Stimulated activated CD8-positive, alpha-beta memory T cell treated with anti-CD3 and anti-CD28 coated beads, Interleukin-4, amount 100 ng/mL, for 1 hour (primary cell): ENCODE data around the gene LRFN4.
A peak's percentile ranks its signal among the peaks of the same experiment; 100 is the strongest.
"Not testable (repeated sequence)": the region's sequence is repeated elsewhere in the genome, so short reads cannot be mapped to it uniquely, and the experiment has no call there.

Source experiments
- DNase-seq, 2 donors: peaks; one replicate each; pipeline ENCODE4 v3.0.0-alpha.2; 2020; ENCODE audit warnings: low read depth in 2 of 2, low spot score in 1 of 2

The LRFN4 gene

GRCh38 chr11:66856496-66857233, at the start of gene LRFN4:
LRFN4 (plus strand) TSS chr11:66857064; CDS start chr11:66857745, 681 bp downstream.
- no peak for DNase-seq

GRCh38 chr11:66809592-66809991, 47.3 kb upstream of the LRFN4 start:
- DNase-seq: no peak

GRCh38 chr11:66810576-66811185, 46.2 kb upstream of the LRFN4 start:
- DNase-seq: no peak

- DNase-seq: no peak
Observed at GRCh38 chr11:66814678-66815077, 42.2 kb upstream of the LRFN4 start.

- DNase-seq: no peak
Observed at GRCh38 chr11:66815646-66816045, 41.2 kb upstream of the LRFN4 start.

- DNase-seq: no peak
Observed at GRCh38 chr11:66818231-66818955, 38.5 kb upstream of the LRFN4 start.

GRCh38 chr11:66820381-66820780, 36.5 kb upstream of the LRFN4 start:
- no peak for DNase-seq

GRCh38 chr11:66820901-66821300, 36.0 kb upstream of the LRFN4 start:
- DNase-seq: no peak

- DNase-seq: no peak
Observed at GRCh38 chr11:66823700-66824099, 33.2 kb upstream of the LRFN4 start.

GRCh38 chr11:66824573-66824972, 32.3 kb upstream of the LRFN4 start:
- DNase-seq: not testable (repeated sequence)

GRCh38 chr11:66834539-66834845, 22.4 kb upstream of the LRFN4 start:
- no peak for DNase-seq

- DNase-seq: no peak
Observed at GRCh38 chr11:66834943-66835342, 21.9 kb upstream of the LRFN4 start.

GRCh38 chr11:66835768-66836405, 21.0 kb upstream of the LRFN4 start:
- no peak for DNase-seq

- DNase-seq: no peak
Observed at GRCh38 chr11:66840317-66841091, 16.4 kb upstream of the LRFN4 start.

- no peak for DNase-seq
Observed at GRCh38 chr11:66841861-66842260, 15.0 kb upstream of the LRFN4 start.

GRCh38 chr11:66842501-66842895, 14.4 kb upstream of the LRFN4 start:
- DNase-seq: no peak

- peak; percentile 82 for DNase-seq
Observed at GRCh38 chr11:66842896-66843775, 13.7 kb upstream of the LRFN4 start, which contains the start of gene RCE1. RCE1 (plus strand) TSS chr11:66843441; CDS start chr11:66843456, 15 bp downstream.

GRCh38 chr11:66843776-66844495, 12.9 kb upstream of the LRFN4 start:
- DNase-seq: no peak

- no peak for DNase-seq
Observed at GRCh38 chr11:66844496-66845142, 12.2 kb upstream of the LRFN4 start.
